Endothelial cell of umbilical vein (primary cell): ENCODE measurements around the gene ALDH1A3. TPM values are rescaled to one million over a fixed set of nuclear protein-coding genes. Genes with fewer than 3 reads are reported as not detected.

ENCODE experiments used
- BruUV-seq: library from RNA; stranded (reverse); fragments of 400-500 nt; replicated peaks from 2 replicates; lab custom pipeline; 2021; lab: Mats Ljungman, UMichigan
- CTCF ChIA-PET: fragments of 300-600, 350-600 bp; sonication (Branson Sonifier 250); formaldehyde crosslinking; loops from one replicate; lab custom pipeline; 2021; ENCODE audit warnings: antibody characterized with exemption, inconsistent platforms; lab: Charles Lee
- POLR2A ChIA-PET: fragments of 300-600, 350-600 bp; sonication (Branson Sonifier 250); formaldehyde crosslinking; loops from one replicate; lab custom pipeline; 2021; ENCODE audit warnings: antibody characterized with exemption, inconsistent platforms; lab: Charles Lee
- DNase-seq: peaks from one replicate; pipeline ENCODE4 v3.0.0-alpha.2; 2011; ENCODE audit warnings: low read depth, low spot score
- FAIRE-seq: peaks from 2 replicates; lab custom pipeline; 2011; peaks lifted over from hg19 to GRCh38; lab: Jason Lieb, UNC
- H2AFZ ChIP-seq: 2 replicates; pipeline ENCODE4 v1.6.0; 2012; ENCODE audit warnings: low read depth, low read length, control low read depth, inconsistent platforms
- H3K27ac ChIP-seq: 2 replicates; pipeline ENCODE4 v1.5.1; 2011; ENCODE audit warnings: low read depth, mild to moderate bottlenecking, control low read depth, low read length, moderate library complexity; ENCODE audit not compliant: insufficient read depth
- H3K27me3 ChIP-seq, 2 experiments: 2 replicates each; pipeline versions ENCODE4 v1.6.0 to v1.6.1; 2011; ENCODE audit warnings: low read length in 2 of 2, mixed read lengths in 1 of 2; ENCODE audit not compliant: control insufficient read depth in 2 of 2, insufficient read depth in 2 of 2
- H3K36me3 ChIP-seq, 2 experiments: 2 replicates in 1 of 2; 3 replicates in 1 of 2; pipeline ENCODE4 v1.5.1; 2011; ENCODE audit warnings: low read length in 2 of 2, mild to moderate bottlenecking in 1 of 2, moderate library complexity in 1 of 2; ENCODE audit not compliant: control insufficient read depth in 2 of 2, insufficient read depth in 2 of 2; ENCODE audit errors: extremely low read depth in 1 of 2
- H3K4me1 ChIP-seq: 3 replicates; pipeline ENCODE4 v1.5.1; 2011; ENCODE audit warnings: mild to moderate bottlenecking, low read length; ENCODE audit not compliant: control insufficient read depth, insufficient read depth; ENCODE audit errors: extremely low read depth
- H3K4me2 ChIP-seq: 2 replicates; pipeline ENCODE4 v1.6.1; 2011; ENCODE audit warnings: low read length, control low read depth, mixed read lengths; ENCODE audit not compliant: insufficient read depth
- H3K4me3 ChIP-seq, 3 experiments: fragments of 200-600 bp in 1 of 3; sonication (generic), shearing (Covaris generic) in 1 of 3; replicated peaks in 1 of 3; 2 replicates each; pipeline ENCODE4 v1.5.1; 2011 to 2016; ENCODE audit warnings: control low read depth in 3 of 3, low read length in 3 of 3, mild to moderate bottlenecking in 2 of 3, inconsistent platforms in 1 of 3, low read depth in 1 of 3, moderate library complexity in 1 of 3; ENCODE audit not compliant: insufficient read depth in 1 of 3
- H3K79me2 ChIP-seq: 2 replicates; pipeline ENCODE4 v1.6.0; 2012; ENCODE audit warnings: low read length, inconsistent platforms; ENCODE audit not compliant: control insufficient read depth, insufficient read depth
- H3K9ac ChIP-seq: replicated peaks from 2 replicates; pipeline ENCODE3; 2011; ENCODE audit warnings: low read length, control low read depth; ENCODE audit not compliant: insufficient read depth; ENCODE audit errors: extremely low read depth
- H3K9me1 ChIP-seq: replicated peaks from 3 replicates; pipeline ENCODE4 v1.6.0; 2011; ENCODE audit warnings: mild to moderate bottlenecking, low read length; ENCODE audit not compliant: control insufficient read depth, insufficient read depth; ENCODE audit errors: extremely low read depth
- H3K9me3 ChIP-seq: replicated peaks from 2 replicates; pipeline ENCODE4 v1.5.1; 2012; ENCODE audit warnings: low read length, inconsistent platforms; ENCODE audit not compliant: control insufficient read depth, insufficient read depth
- H4K20me1 ChIP-seq: replicated peaks from 2 replicates; pipeline ENCODE3; 2011; ENCODE audit warnings: mild to moderate bottlenecking, low read length; ENCODE audit not compliant: control insufficient read depth, insufficient read depth; ENCODE audit errors: extremely low read depth
- EZH2 ChIP-seq: IDR thresholded peaks from 2 replicates; pipeline ENCODE4 v1.6.1; 2012; ENCODE audit warnings: borderline replicate concordance, low read depth, mild to moderate bottlenecking, moderate library complexity, low read length, inconsistent platforms; ENCODE audit not compliant: severe bottlenecking
- FOS ChIP-seq: IDR thresholded peaks from 2 replicates; pipeline ENCODE4 v1.6.1; 2011; ENCODE audit warnings: mild to moderate bottlenecking, low read length, moderate library complexity, borderline replicate concordance; ENCODE audit not compliant: insufficient read depth
- GATA2 ChIP-seq: IDR thresholded peaks from 2 replicates; pipeline ENCODE4 v1.7.0; 2011; ENCODE audit warnings: low read depth, mild to moderate bottlenecking, moderate library complexity, mixed read lengths, low read length; ENCODE audit not compliant: insufficient read length, insufficient read depth
- JUN ChIP-seq: IDR thresholded peaks from 2 replicates; pipeline ENCODE4 v1.6.1; 2011; ENCODE audit warnings: borderline replicate concordance, low read depth; ENCODE audit not compliant: insufficient read length, insufficient read depth
- MAX ChIP-seq: IDR thresholded peaks from 2 replicates; pipeline ENCODE4 v1.6.1; 2011; ENCODE audit not compliant: insufficient read depth, insufficient read length
- MYC ChIP-seq: IDR thresholded peaks from one replicate; pipeline ENCODE4 v1.6.1; 2011; ENCODE audit warnings: mild to moderate bottlenecking, low read depth, low read length
- POLR2A ChIP-seq: IDR thresholded peaks from 2 replicates; pipeline ENCODE4 v1.6.1; 2012; ENCODE audit warnings: low read depth, mild to moderate bottlenecking, control low read depth, low read length
- POLR2AphosphoS5 ChIP-seq: IDR thresholded peaks from 2 replicates; pipeline ENCODE4 v1.6.1; 2012; ENCODE audit warnings: low read depth, mild to moderate bottlenecking, control low read depth, low read length, moderate library complexity; ENCODE audit not compliant: insufficient read depth
- dilution Hi-C: fragments of 300-500 bp; cut with MboI; formaldehyde crosslinking; loops from one replicate; pipeline ENCODE4 v1.15.0; 2019; ENCODE audit warnings: low sequenced_read_pairs; ENCODE audit not compliant: extremely low pct_ligation_motif_present
- intact Hi-C: fragments of 100-400 bp; cut with micrococcal nuclease; formaldehyde crosslinking; loops from one replicate; pipeline ENCODE4 v1.10.0; 2022
- polyA plus RNA-seq, 4 experiments: library from polyadenylated mRNA; depleted of rRNA in 3 of 4; stranded (reverse) in 3 of 4; unstranded in 1 of 4; fragments of >200 nt; gene quantifications; 2 replicates each; pipeline versions ENCODE4 v1.2.1 to v1.2.3, GENCODE V29; 2011 to 2012; ENCODE audit warnings: missing spikeins in 1 of 4
- total RNA-seq: library from RNA; stranded (reverse); gene quantifications from 2 replicates; pipeline ENCODE4 v1.2.3, GENCODE V29; 2021
- TF ChIP-seq, protein P1 (sequence below), 2 donors: IDR thresholded peaks; 1 replicate in 1 of 2; 2 replicates in 1 of 2; pipeline ENCODE4 v1.5.1; 2011; ENCODE audit warnings: low read length in 2 of 2, mild to moderate bottlenecking in 2 of 2, moderate library complexity in 2 of 2, control low read depth in 1 of 2, inconsistent platforms in 1 of 2, low read depth in 1 of 2; ENCODE audit not compliant: insufficient read depth in 1 of 2; ENCODE audit errors: extremely low read depth in 1 of 2

The ALDH1A3 gene
- total and polyA plus RNA-seq, 2 donors (not counting 3 experiments of a cell fraction or from before 2014, with no cell fraction given), result 2.8 to 5.8 TPM

DNA sequence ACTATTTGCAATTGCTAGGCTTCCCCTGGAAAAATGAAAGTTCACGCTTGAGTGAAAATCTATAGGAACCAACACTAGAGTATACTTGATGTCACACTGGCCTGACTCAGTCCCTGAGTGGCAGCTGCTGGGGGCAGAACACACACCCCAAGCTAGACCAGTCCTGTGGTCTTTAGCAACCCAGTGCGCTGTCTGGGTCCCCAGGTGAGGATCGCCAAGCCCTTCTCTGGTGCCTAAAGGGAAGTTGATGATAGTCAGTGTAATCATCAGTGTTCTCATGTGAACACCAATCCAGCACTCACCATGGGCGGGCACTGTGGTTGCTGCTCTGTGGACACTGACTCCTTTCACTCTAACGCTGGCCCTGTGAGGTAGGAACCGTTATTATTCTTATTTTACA, 11.2 kb downstream of the ALDH1A3 start:
- no peak overlapping the region for H3K4me3 ChIP-seq
- CTCF ChIA-PET, result interaction anchor here (0.8 to 2.5 kb wide), 3 partner anchors 26 to 116 kb away, joined by 3 to 9 read pairs (median 3); partner anchors contain the start of gene LRRK1
- no peaks in the 10 kb centered on the region for H3K36me3 ChIP-seq
- no peak overlapping the region for H2AFZ ChIP-seq
- H3K27ac ChIP-seq, result no peak overlapping the region
- no peaks in the 10 kb centered on the region for H3K27me3 ChIP-seq
- H3K79me2 ChIP-seq, result no peaks in the 10 kb centered on the region
- FAIRE-seq (no peak), DNase-seq (no peak)
- dilution Hi-C loops (no loop called here), intact Hi-C loops (no loop called here)
- H4K20me1 ChIP-seq, result no peaks in the 10 kb centered on the region
- H3K9me1 ChIP-seq, result no peaks in the 10 kb centered on the region
- no peak overlapping the region for H3K4me2 ChIP-seq
- TF ChIP-seq POLR2A (no peak), MYC (no peak), JUN (no peak), GATA2 (no peak), EZH2 (no peak), POLR2AphosphoS5 (no peak), MAX (no peak), FOS (no peak)
- TF ChIP-seq, protein P1, sequence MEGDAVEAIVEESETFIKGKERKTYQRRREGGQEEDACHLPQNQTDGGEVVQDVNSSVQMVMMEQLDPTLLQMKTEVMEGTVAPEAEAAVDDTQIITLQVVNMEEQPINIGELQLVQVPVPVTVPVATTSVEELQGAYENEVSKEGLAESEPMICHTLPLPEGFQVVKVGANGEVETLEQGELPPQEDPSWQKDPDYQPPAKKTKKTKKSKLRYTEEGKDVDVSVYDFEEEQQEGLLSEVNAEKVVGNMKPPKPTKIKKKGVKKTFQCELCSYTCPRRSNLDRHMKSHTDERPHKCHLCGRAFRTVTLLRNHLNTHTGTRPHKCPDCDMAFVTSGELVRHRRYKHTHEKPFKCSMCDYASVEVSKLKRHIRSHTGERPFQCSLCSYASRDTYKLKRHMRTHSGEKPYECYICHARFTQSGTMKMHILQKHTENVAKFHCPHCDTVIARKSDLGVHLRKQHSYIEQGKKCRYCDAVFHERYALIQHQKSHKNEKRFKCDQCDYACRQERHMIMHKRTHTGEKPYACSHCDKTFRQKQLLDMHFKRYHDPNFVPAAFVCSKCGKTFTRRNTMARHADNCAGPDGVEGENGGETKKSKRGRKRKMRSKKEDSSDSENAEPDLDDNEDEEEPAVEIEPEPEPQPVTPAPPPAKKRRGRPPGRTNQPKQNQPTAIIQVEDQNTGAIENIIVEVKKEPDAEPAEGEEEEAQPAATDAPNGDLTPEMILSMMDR (IDR thresholded peaks at IDR 0.05; ENCODE audit: extremely low read depth in 1 of 2, insufficient read depth in 1 of 2, low read depth in 1 of 2, low read length in 2 of 2), result no peak
- BruUV-seq, result no TSS peak
- no peak overlapping the region for H3K9ac ChIP-seq
- no peaks in the 10 kb centered on the region for H3K9me3 ChIP-seq
- peaks cover 35% of the 10 kb centered on the region for H3K4me1 ChIP-seq
- POLR2A ChIA-PET, result no interaction called here
